Body of pancreas (tissue), 4 donors: Measurements from ENCODE around the gene OTUD7B. TPM values are rescaled to one million over a fixed set of nuclear protein-coding genes. Genes with fewer than 3 reads are reported as not detected.

ENCODE experiments used
- ATAC-seq: fragments of 150-250 bp; one replicate; pipeline ENCODE4 v1.9.1; 2016
- DNase-seq, 4 donors: peaks; one replicate each; pipeline ENCODE4 v3.0.0-alpha.2; 2019
- H3K27ac ChIP-seq, 4 donors: fragments of 200-600 bp; sonication (generic); 1 replicate in 3 of 4; 2 replicates in 1 of 4; pipeline versions ENCODE4 v1.5.1 to v1.6.1; 2016 to 2019; ENCODE audit warnings: mild to moderate bottlenecking in 1 of 4, mixed read lengths in 1 of 4, moderate library complexity in 1 of 4
- H3K27me3 ChIP-seq, 2 donors: fragments of 200-600 bp; sonication (generic); one replicate each; pipeline ENCODE4 v1.6.0; 2016; ENCODE audit warnings: mild to moderate bottlenecking in 1 of 2
- H3K36me3 ChIP-seq, 2 donors: fragments of 200-600 bp; sonication (generic); replicated peaks in 1 of 2; 2 replicates each; pipeline ENCODE4 v1.5.1; 2016; ENCODE audit warnings: low read depth in 2 of 2; ENCODE audit not compliant: insufficient read depth in 1 of 2
- H3K4me1 ChIP-seq: fragments of 200-600 bp; sonication (generic); one replicate; pipeline ENCODE4 v1.6.0; 2016
- H3K4me3 ChIP-seq, 2 donors: fragments of 200-600 bp; sonication (generic); 1 replicate in 1 of 2; 2 replicates in 1 of 2; pipeline ENCODE4 v1.5.1; 2016 to 2019
- H3K9me3 ChIP-seq, 3 donors: fragments of 200-600 bp; sonication (generic); 1 replicate in 2 of 3; 2 replicates in 1 of 3; pipeline ENCODE4 v1.5.1; 2016
- POLR2A ChIP-seq, 3 donors: fragments of 450-650 bp; IDR thresholded peaks; one replicate each; pipeline ENCODE4 v1.6.1; 2016; ENCODE audit warnings: antibody characterized with exemption in 3 of 3, mild to moderate bottlenecking in 2 of 3
- WGBS, 2 donors: methylation state at CpG; one replicate each; pipeline ENCODE4 v1.1.5; 2017; 5-methylcytosine and 5-hydroxymethylcytosine counted together
- intact Hi-C: fragments of 100-400 bp; cut with DNase I; formaldehyde crosslinking; loops from one replicate; pipeline ENCODE4 v1.15.1; 2023
- total RNA-seq, 2 donors: library from RNA; depleted of rRNA; stranded (reverse); fragments of >200 nt; gene quantifications; one replicate each; pipeline ENCODE4 v1.1.0, GENCODE V29; 2016
- TF ChIP-seq, protein P1 (sequence below), 7 experiments: fragments of 450-650 bp in 4 of 7; fragments of 200-600 bp in 3 of 7; sonication (generic) in 3 of 7; IDR thresholded peaks; one replicate each; pipeline ENCODE4 v1.5.1; 2016 to 2019; ENCODE audit warnings: antibody characterized with exemption in 7 of 7

The OTUD7B gene
- total RNA-seq, 2 donors from 2014 or later = 8.6 to 13.2 TPM

DNA sequence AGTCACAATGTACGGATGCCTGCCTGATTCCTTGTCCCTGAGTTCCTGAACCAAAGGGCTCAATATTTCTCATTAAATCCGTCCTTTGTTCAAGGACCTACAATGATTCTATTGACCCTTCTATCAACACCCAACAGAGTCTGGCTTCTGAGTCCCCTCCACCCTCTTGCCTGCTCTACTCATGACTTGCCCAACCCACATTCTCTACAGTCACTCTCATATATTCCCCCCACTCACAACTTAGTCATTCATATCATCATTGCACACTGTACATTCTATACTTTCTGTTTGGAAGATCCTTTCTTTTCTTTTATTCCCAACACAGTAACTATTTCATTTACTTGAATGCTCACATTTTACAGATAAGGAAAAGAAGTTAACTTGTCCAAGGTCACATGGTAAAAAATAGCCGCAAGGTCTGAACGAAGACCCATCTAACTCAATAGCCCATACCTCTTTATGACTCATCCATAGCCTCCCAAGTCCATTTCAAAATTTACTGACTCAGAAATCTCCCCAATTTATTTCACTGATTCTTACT, 3.6 kb downstream of the OTUD7B start:
- Histone ChIP-seq H3K27me3 (no peaks in the 10 kb centered on the region), H3K4me3 (no peak overlapping the region), H3K9me3 (no peaks in the 10 kb centered on the region), H3K27ac (no peak overlapping the region), H3K4me1 (peaks cover 51% of the 10 kb centered on the region), H3K36me3 (no peaks in the 10 kb centered on the region)
- intact Hi-C loops = no loop called here
- ATAC-seq (no peak), DNase-seq (no peak)
- 50 to 58% methylated on average over 4 of the region's 4 CpGs for WGBS, 2 donors
- TF ChIP-seq, protein P1, sequence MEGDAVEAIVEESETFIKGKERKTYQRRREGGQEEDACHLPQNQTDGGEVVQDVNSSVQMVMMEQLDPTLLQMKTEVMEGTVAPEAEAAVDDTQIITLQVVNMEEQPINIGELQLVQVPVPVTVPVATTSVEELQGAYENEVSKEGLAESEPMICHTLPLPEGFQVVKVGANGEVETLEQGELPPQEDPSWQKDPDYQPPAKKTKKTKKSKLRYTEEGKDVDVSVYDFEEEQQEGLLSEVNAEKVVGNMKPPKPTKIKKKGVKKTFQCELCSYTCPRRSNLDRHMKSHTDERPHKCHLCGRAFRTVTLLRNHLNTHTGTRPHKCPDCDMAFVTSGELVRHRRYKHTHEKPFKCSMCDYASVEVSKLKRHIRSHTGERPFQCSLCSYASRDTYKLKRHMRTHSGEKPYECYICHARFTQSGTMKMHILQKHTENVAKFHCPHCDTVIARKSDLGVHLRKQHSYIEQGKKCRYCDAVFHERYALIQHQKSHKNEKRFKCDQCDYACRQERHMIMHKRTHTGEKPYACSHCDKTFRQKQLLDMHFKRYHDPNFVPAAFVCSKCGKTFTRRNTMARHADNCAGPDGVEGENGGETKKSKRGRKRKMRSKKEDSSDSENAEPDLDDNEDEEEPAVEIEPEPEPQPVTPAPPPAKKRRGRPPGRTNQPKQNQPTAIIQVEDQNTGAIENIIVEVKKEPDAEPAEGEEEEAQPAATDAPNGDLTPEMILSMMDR (IDR thresholded peaks at IDR 0.05) = no peak
- no peak for TF ChIP-seq POLR2A (IDR thresholded peaks at IDR 0.05)

DNA sequence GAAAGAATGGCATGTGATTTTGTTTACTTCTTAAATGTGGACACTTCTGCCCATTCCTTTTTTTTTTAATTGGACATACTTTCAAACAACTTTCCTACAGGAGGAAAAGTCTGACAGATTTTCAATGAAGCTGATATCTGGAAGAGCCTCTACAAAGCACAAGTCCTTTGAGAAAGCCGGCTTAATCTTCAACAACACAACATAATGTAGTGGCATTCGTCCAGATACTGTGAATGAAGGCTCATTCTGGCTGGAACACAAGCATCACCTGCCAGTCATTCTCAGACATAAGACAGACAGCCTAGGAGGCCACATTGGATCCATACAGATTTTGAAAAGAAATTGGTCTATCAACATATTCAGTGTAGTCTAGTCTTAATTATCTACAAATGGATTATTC, 4.9 kb downstream of the OTUD7B start:
- DNase-seq (no peak), ATAC-seq (no peak)
- no peaks in the 10 kb centered on the region for H3K9me3 ChIP-seq
- H3K4me3 ChIP-seq = no peak overlapping the region
- no peaks in the 10 kb centered on the region for H3K27me3 ChIP-seq
- TF ChIP-seq, protein P1 (IDR thresholded peaks at IDR 0.05) = no peak
- no peak for TF ChIP-seq POLR2A (IDR thresholded peaks at IDR 0.05)
- H3K4me1 ChIP-seq = peaks cover 46% of the 10 kb centered on the region
- 25 to 27% methylated on average over 2 of the region's 2 CpGs for WGBS, 2 donors
- H3K36me3 ChIP-seq = no peaks in the 10 kb centered on the region
- intact Hi-C loops = no loop called here
- no peak overlapping the region for H3K27ac ChIP-seq

DNA sequence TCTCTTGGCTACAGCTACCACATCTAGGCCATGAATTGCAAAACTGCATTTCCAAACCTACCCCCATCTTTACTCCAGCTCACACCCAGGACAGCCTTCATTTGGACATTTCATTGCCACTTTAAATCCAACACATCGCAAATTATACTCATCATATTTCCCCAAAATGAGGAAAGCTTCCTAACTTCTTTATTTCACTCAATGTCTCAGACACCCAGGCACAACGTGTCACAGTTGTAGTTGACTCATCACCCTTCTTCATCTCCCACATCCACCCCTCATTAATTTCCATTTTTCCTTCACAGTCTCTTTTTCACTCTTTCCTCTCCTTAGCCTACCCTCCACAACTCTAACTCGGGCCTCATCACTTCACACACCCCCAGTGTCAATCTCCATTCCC, 6.7 kb downstream of the OTUD7B start:
- Histone ChIP-seq H3K27me3 (no peaks in the 10 kb centered on the region), H3K9me3 (no peaks in the 10 kb centered on the region), H3K27ac (no peak overlapping the region), H3K4me1 (peaks cover 38% of the 10 kb centered on the region), H3K36me3 (no peaks in the 10 kb centered on the region), H3K4me3 (no peak overlapping the region)
- TF ChIP-seq, protein P1 (IDR thresholded peaks at IDR 0.05) = no peak
- TF ChIP-seq POLR2A (IDR thresholded peaks at IDR 0.05) = no peak
- intact Hi-C loops = no loop called here
- ATAC-seq = no peak
- no peak for DNase-seq
- WGBS, 2 donors = 91 to 98% methylated on average over 3 of the region's 3 CpGs

DNA sequence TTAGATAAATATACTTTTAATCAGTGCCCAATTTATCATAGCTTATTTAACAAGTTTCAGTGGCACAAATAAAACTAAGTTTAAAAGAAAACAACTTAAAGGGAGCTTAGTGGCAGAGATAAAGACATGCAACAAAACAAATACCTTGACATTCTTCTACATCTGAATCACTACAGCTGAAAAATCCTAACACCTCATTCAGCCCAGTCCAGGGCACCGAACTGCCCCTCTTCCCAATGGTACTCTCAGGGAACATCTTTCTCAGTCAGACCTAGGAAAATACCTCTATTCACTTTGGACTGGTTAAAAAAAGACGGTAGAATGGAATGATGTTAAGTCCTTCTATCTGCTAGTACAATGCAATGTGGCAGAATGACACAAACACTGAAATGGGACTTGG, 8.3 kb downstream of the OTUD7B start:
- Histone ChIP-seq H3K4me3 (no peak overlapping the region), H3K4me1 (peaks cover 36% of the 10 kb centered on the region), H3K27ac (no peak overlapping the region), H3K36me3 (no peaks in the 10 kb centered on the region), H3K9me3 (no peaks in the 10 kb centered on the region), H3K27me3 (no peaks in the 10 kb centered on the region)
- 76 to 80% methylated on average over 2 of the region's 2 CpGs for WGBS, 2 donors
- DNase-seq (no peak), ATAC-seq (no peak)
- no peak for TF ChIP-seq POLR2A (IDR thresholded peaks at IDR 0.05)
- TF ChIP-seq, protein P1 (IDR thresholded peaks at IDR 0.05) = no peak
- intact Hi-C loops = no loop called here

DNA sequence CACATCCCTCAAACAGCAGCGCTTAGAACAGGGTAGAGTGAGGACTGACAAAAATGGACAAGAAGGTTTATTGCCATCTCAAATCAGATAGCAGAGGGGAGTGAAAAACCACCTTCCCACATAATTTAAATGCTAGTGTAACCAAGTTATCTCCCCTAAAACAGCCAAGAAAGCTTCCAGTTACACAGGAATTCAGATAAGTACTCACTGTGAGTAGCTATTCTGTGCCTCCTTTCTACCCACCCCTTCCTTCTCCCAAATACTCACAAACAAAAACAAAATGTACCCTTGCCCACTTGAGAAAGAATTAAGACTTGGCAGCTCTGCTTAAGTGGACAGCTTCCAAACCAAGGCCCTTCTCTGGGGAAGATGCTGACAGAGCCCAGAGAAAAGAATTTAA, 9.1 kb downstream of the OTUD7B start:
- TF ChIP-seq, protein P1 (IDR thresholded peaks at IDR 0.05) = no peak
- TF ChIP-seq POLR2A (IDR thresholded peaks at IDR 0.05) = no peak
- Histone ChIP-seq H3K36me3 (no peaks in the 10 kb centered on the region), H3K9me3 (no peaks in the 10 kb centered on the region), H3K27ac (no peak overlapping the region), H3K27me3 (no peaks in the 10 kb centered on the region), H3K4me3 (no peak overlapping the region), H3K4me1 (peaks cover 36% of the 10 kb centered on the region)
- ATAC-seq (no peak), DNase-seq (no peak)
- intact Hi-C loops = no loop called here
- WGBS, 2 donors = 91 to 100% methylated on average over 1 of the region's 1 CpG
